Motor neuron (in vitro differentiated cells): ENCODE data around the gene GOPC. TPM values are rescaled to one million over a fixed set of nuclear protein-coding genes. Genes with fewer than 3 reads are reported as not detected.
A peak's percentile ranks its signal among the peaks of the same experiment; 100 is the strongest.
"Not testable (repeated sequence)": the region's sequence is repeated elsewhere in the genome, so short reads cannot be mapped to it uniquely, and the experiment has no call there.

Experiments used
- ATAC-seq, 8 experiments: fragments of 200-7000 bp; cut with Tn5 transposase; replicated peaks in 6 of 8; 2 replicates each; pipeline ENCODE4 v1.8.0; 2021; ENCODE audit warnings: mild to moderate bottlenecking in 8 of 8, moderate library complexity in 8 of 8
- H3K27ac ChIP-seq, 2 donors: fragments of 250-450 bp; sonication (Bioruptor Pico); 2 replicates each; pipeline ENCODE4 v1.9.0; 2021; ENCODE audit warnings: antibody characterized with exemption in 2 of 2, mild to moderate bottlenecking in 2 of 2, moderate library complexity in 1 of 2
- H3K4me1 ChIP-seq, 2 donors: fragments of 250-450 bp; sonication (Bioruptor Pico); replicated peaks in 1 of 2; 2 replicates each; pipeline ENCODE4 v1.6.1; 2021; ENCODE audit warnings: antibody characterized with exemption in 2 of 2, mild to moderate bottlenecking in 2 of 2, moderate library complexity in 1 of 2
- H3K4me3 ChIP-seq, 5 donors: fragments of 250-450 bp; sonication (Bioruptor Pico); 2 replicates each; pipeline ENCODE4 v1.9.0; 2021; ENCODE audit warnings: antibody characterized with exemption in 5 of 5, mild to moderate bottlenecking in 5 of 5, moderate library complexity in 4 of 5
- WGBS, 10 experiments: fragments of 450-650 bp; shearing (Covaris generic); methylation state at CpG; one replicate each; pipeline ENCODE4 v1.0.0; 2022; 5-methylcytosine and 5-hydroxymethylcytosine counted together
- in situ Hi-C, 9 experiments: fragments of 400-800 bp; cut with MboI; loops; one replicate each; pipeline ENCODE4 v1.15.0; 2021; ENCODE audit warnings: low sequenced_read_pairs in 9 of 9, low pct_unique_long_range_greater_than_20kb in 2 of 9; ENCODE audit not compliant: unreplicated experiment in 9 of 9
- total RNA-seq, 8 experiments: library from RNA; unstranded; fragments of 300-600 nt; gene quantifications; 2 replicates each; pipeline versions ENCODE4 v1.2.3 to v1.2.4, GENCODE V29; 2022

The GOPC gene
- 10 to 100 TPM; 34.9 to 48.5 (median 40.3) TPM for total RNA-seq

DNA sequence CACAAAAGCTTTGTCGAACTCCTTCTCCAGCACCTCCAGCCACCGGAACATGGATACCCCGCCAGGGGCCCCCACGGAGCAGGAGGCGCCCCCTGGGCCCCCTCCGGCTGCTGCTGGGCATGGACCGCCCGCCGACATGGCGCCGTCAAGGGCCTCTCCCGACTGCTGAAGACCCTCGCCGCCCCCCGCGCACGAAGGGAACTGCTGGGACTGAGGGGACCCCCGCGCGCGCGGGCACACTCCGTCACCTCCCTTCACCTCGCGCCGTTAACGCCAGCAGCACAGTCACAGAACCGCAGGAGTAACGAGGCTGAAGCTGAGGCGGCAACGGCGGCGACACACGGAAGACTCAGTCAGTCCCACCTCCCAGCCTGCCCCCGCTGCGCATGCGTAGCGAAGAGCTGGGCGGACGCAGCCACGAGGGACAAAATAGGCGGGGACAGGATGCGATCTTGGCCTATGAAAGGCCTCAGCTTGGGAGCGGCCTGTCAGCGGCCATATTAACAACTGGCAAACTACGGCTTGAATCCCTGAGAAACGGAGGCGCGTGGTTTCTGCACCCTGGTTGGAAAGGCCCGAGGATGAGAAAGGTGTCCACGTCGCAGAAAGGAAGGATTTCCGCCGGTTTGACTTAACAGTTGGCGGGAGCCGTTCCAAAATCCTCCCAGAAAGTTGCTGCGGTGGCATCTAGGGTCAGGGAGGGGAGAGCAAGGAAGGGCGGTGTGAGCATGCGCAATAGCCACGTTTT, at the start of gene GOPC:
TSS of gene GOPC (minus strand) at position 361 of the 748 bp plus-strand sequence. CDS start at position 138, 223 bp downstream.
- Histone ChIP-seq H3K4me3 (peak within 1 kb of the TSS; percentile 79 to 94 (median 83)), H3K27ac (peak within 1 kb of the TSS; percentile 94 to 95), H3K4me1 (peaks cover 5 to 19% of the 10 kb centered on the region in 2 donors)
- 0 to 9% (median 1%) methylated on average over 2 to 13 of the region's 60 CpGs; no CpG with 5 or more reads in 2 of the 10 experiments for WGBS, 10 experiments
- ATAC-seq: peak; percentile 95 to 98 (median 97)
- in situ Hi-C loops: loop anchor here in 2 of 9 experiments (25.0 kb wide), 2 partner anchors 235 to 240 kb away; no protein-coding TSS in a partner anchor

DNA sequence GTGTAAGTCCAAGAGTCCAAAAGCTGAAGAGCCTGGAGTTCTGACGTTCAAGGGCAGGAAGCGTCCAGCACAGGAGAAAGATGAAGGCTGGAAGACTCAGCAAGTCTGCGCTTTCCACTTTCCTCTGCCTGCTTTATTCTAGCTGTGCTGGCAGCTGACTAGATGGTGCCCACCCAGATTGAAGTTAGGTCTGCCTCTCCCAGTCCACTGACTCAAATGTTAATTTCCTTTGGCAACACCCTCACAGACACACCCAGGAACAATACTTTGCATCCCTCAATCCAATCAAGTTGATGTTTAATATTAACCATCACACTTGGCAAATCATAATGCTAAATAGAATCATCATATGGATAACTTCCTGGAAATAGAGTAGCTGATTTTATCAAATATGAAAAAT, 49.7 kb upstream of the GOPC start:
- 42 to 100% (median 87%) methylated on average over 2 to 3 of the region's 3 CpGs; no CpG with 5 or more reads in 5 of the 10 experiments for WGBS, 10 experiments
- H3K4me1 ChIP-seq, H3K4me3 ChIP-seq, in situ Hi-C loops, H3K27ac ChIP-seq: not testable (repeated sequence)
- ATAC-seq: peak in 3 of 8 experiments; percentile 36 to 76 (median 53)

- ATAC-seq: no peak
- Histone ChIP-seq H3K4me3 (no peak overlapping the region), H3K4me1 (no peaks in the 10 kb centered on the region), H3K27ac (no peak overlapping the region)
- in situ Hi-C loops: no loop called here
- WGBS, 10 experiments: 20 to 100% (median 87%) methylated on average over 2 of the region's 2 CpGs
Observed at GRCh38 chr6:117642976-117643375, 40.7 kb upstream of the GOPC start.

- 10 to 100% (median 75%) methylated on average over 1 of the region's 1 CpG; no CpG with 5 or more reads in 4 of the 10 experiments for WGBS, 10 experiments
- in situ Hi-C loops: no loop called here
Observed at GRCh38 chr6:117637770-117638169, 35.5 kb upstream of the GOPC start.

GRCh38 chr6:117629119-117629660, 26.9 kb upstream of the GOPC start:
- ATAC-seq: no peak
- Histone ChIP-seq H3K27ac (no peak overlapping the region), H3K4me3 (no peak overlapping the region), H3K4me1 (no peaks in the 10 kb centered on the region)
- WGBS, 10 experiments: 0 to 100% (median 61%) methylated on average over 1 of the region's 1 CpG; no CpG with 5 or more reads in 2 of the 10 experiments
- in situ Hi-C loops: no loop called here

More at GRCh38 chr6:117637770-117638169, 35.5 kb upstream of the GOPC start:
- Histone ChIP-seq H3K4me3 (no peak overlapping the region), H3K4me1 (no peaks in the 10 kb centered on the region), H3K27ac (no peak overlapping the region)
- ATAC-seq: no peak

- no peak for ATAC-seq
- H3K27ac ChIP-seq: no peak overlapping the region
- in situ Hi-C loops: no loop called here
- H3K4me3 ChIP-seq: no peak overlapping the region
- H3K4me1 ChIP-seq: no peaks in the 10 kb centered on the region
Observed at GRCh38 chr6:117627533-117627932, 25.2 kb upstream of the GOPC start.

DNA sequence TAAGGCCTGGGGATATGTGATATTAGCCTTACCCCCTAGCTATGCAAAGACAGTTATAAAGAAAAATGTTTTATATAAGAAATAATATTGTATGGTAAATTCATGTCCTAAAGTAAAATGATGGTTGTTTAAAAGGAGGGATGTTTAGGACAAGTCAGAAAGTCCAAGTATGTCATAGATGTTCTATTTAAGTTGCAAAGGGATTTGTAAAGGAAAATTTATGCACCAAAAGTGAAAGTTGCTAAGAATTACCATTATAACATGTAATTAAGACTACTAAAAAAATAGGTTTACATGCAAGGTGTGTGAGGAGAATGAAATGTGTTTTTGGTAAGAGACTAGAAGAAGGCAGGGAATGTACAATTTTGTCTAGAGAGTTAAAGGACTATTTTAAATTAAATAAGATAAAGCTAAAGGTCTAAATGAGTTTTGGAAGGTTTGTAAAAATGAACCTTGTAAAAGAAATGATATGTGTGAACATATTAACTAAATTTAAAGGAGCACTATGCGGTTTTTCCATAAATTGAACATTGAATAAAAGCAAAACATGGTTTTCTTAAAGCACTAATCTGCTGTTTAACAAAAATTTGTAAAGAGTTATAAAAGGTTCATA, 22.7 kb upstream of the GOPC start:
- no peak overlapping the region for H3K4me3 ChIP-seq
- WGBS, 10 experiments: 17 to 100% (median 67%) methylated on average over 1 of the region's 1 CpG; no CpG with 5 or more reads in 1 of the 10 experiments
- no peaks in the 10 kb centered on the region for H3K4me1 ChIP-seq
- no peak overlapping the region for H3K27ac ChIP-seq
- in situ Hi-C loops: loop anchor here in 2 of 9 experiments (25.0 kb wide), 2 partner anchors 212 to 263 kb away; no protein-coding TSS in a partner anchor
- ATAC-seq: no peak

- no peak overlapping the region for H3K4me3 ChIP-seq
- no peak for ATAC-seq
- in situ Hi-C loops: loop anchor here in 2 of 9 experiments (25.0 kb wide), 2 partner anchors 218 to 257 kb away; no protein-coding TSS in a partner anchor
- WGBS, 10 experiments: 20 to 100% (median 70%) methylated on average over 1 of the region's 1 CpG; no CpG with 5 or more reads in 4 of the 10 experiments
- H3K27ac ChIP-seq: no peak overlapping the region
- H3K4me1 ChIP-seq: no peaks in the 10 kb centered on the region
Observed at GRCh38 chr6:117619178-117619577, 16.9 kb upstream of the GOPC start.

DNA sequence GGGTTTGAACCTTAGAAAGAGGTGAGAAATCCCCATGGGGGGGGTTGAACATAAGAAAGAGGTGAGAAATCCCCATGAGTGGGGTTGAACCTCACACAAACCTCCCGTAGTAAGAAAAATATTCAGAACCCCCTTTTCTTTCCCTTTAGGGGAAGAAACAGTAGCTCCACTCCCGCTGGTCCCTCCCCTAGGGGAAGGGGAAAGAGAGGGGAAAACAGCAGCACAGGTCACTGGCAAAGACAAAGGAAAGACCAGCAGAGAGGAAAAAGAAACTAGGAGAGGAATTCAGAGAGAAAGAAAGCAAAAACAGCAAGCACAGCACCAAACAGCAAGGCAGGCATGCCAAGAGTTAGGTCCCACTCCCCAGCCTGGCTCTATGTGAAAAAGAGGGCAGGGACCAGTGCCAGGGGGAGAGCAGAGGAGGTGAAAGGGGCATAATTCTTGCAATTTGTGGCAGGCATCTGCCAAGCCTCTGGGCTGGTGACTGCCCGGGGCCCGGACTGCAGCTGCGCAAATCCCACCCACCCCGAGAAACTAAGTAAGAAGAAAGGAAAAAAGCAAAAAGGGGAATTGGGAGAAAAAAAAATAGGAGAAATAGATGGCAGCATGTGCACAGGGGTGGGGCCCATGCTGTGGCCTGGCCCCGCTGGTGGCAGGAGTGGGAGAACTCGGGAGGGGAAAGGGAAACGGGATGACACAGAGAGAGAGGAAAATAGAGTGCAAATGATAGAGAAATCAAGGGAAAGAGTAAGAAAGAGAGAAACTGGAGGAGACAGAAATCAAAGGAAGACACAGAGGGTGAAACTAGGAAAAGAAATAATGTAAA, 15.1 kb upstream of the GOPC start:
- ATAC-seq: peak in 1 of 8 experiments; percentile 19

DNA sequence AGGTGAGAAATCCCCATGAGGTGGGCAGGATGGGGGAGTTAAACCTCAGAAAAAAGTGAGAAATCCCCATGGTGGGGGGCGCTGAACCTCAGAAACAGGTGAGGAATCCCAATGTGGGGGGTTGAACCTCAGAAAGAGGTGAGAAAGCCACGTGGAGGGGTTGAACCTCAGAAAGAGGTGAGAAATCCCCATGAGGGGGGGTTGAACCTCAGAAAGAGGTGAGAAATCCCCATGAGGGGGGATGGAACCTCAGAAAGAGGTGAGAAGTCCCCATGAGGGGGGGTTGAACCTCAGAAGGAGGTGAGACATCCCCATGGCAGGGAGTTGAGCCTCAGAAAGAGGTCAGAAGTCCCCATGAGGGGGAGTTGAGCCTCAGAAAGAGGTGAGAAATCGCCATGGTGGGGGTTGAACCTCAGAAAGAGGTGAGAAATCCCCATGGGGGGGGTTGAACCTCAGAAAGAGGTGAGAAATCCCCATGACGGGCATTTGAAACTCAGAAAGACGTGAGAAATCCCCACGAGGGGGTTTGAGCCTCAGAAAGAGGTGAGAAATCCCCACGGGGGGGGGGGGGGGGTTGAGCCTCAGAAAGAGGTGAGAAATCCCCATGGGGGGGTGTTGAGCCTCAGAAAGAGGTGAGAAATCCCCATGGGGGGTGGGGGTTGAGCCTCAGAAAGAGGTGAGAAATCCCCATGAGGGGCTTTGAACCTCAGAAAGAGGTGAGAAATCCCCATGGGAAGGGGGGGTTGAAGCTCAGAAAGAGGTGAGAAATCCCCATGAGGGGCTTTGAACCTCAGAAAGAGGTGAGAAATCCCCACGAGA, 14.3 kb upstream of the GOPC start:
- 80 to 100% (median 100%) methylated on average over 1 to 2 of the region's 8 CpGs; no CpG with 5 or more reads in 4 of the 10 experiments for WGBS, 10 experiments
- Histone ChIP-seq H3K27ac (no peak overlapping the region), H3K4me3 (no peak overlapping the region), H3K4me1 (peaks cover 0 to 8% of the 10 kb centered on the region in 2 donors)
- in situ Hi-C loops: loop anchor here in 2 of 9 experiments (25.0 kb wide), 2 partner anchors 221 to 254 kb away; no protein-coding TSS in a partner anchor
- no peak for ATAC-seq

More for the DNA sequence above, 15.1 kb upstream of the GOPC start:
- Histone ChIP-seq H3K27ac (no peak overlapping the region), H3K4me3 (no peak overlapping the region), H3K4me1 (peaks cover 0 to 8% of the 10 kb centered on the region in 2 donors)
- in situ Hi-C loops: loop anchor here in 2 of 9 experiments (25.0 kb wide), 2 partner anchors 220 to 255 kb away; no protein-coding TSS in a partner anchor
- WGBS, 10 experiments: 35 to 100% (median 85%) methylated on average over 1 to 9 of the region's 9 CpGs

GRCh38 chr6:117615750-117616390, 13.6 kb upstream of the GOPC start:
- peak in 1 of 8 experiments; percentile 77 for ATAC-seq
- no peak overlapping the region for H3K27ac ChIP-seq
- in situ Hi-C loops: loop anchor here in 2 of 9 experiments (25.0 kb wide), 2 partner anchors 221 to 254 kb away; no protein-coding TSS in a partner anchor
- 41 to 95% (median 82%) methylated on average over 3 to 13 of the region's 14 CpGs for WGBS, 10 experiments
- H3K4me3 ChIP-seq: no peak overlapping the region
- peaks cover 0 to 8% of the 10 kb centered on the region in 2 donors for H3K4me1 ChIP-seq
